SK-N-MC (cell line): ENCODE measurements around the gene QRICH2.

Source experiments
- EZH2 ChIP-seq: fragments of 200-600 bp; sonication (generic); IDR thresholded peaks from one replicate; pipeline ENCODE4 v1.6.1; 2017; ENCODE audit warnings: antibody characterized with exemption
- FOXP2 ChIP-seq: optimal IDR thresholded peaks from 2 replicates; pipeline ENCODE3; 2011; ENCODE audit warnings: mild to moderate bottlenecking, moderate library complexity; ENCODE audit not compliant: insufficient read depth; ENCODE audit errors: extremely low read length, control extremely low read depth
- POLR2AphosphoS5 ChIP-seq: IDR thresholded peaks from 2 replicates; pipeline ENCODE4 v1.6.1; 2012; ENCODE audit warnings: mild to moderate bottlenecking, low read depth, low read length, borderline replicate concordance

- TF ChIP-seq POLR2AphosphoS5 (no peak), EZH2 (no peak), FOXP2 (no peak)
Measured at GRCh38 chr17:76271669-76272540, 36.2 kb downstream of the QRICH2 start.
